Measurements from ENCODE around the gene ERGIC1. TPM values are rescaled to one million over a fixed set of nuclear protein-coding genes. Genes with fewer than 3 reads are reported as not detected.

Gene ERGIC1
- total and polyA plus RNA-seq, 10 of the 15 experiments (the other 5 are each of a cell fraction or from before 2014, with no cell fraction given) = 8.8 to 104 (median 76.3) TPM

DNA sequence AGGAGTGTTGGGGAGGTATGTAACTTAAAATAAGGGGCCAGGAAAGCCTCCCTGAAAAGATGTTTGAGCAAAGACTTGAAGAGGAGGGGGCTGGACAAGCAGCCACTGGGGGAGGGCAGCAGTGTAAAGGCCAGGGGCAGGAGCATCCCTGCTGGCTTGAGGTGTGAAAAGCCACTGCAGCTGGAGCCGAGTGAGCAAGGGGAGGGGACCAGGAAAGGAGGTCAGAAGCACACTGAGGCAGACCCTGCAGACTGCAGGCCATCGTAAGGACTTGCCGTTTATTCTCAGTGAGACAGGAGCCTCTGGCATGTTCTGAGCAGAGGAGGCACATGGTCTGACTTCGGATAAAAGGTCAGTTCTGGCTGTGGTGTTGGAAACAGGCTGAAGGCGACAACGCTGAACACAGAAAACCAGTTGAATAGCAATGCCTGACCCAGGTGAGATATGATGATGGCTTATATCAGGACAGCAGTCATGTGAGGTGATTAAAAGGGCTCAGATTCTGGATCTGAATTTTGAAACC, 10.2 kb upstream of the ERGIC1 start:
- H3K79me2 ChIP-seq (ENCODE audit: control insufficient read depth, insufficient read depth, low read length) = no peaks in the 10 kb centered on the region
- SMC1A ChIA-PET (ENCODE audit: uncharacterized antibody, unreplicated experiment) = no interaction called here
- no peaks in the 10 kb centered on the region for H4K20me1 ChIP-seq (ENCODE audit: control insufficient read depth, insufficient read depth)
- H3K27ac ChIP-seq (ENCODE audit: control insufficient read depth, insufficient read depth) = no peak overlapping the region
- 80% methylated on average over 6 of the region's 6 CpGs for whole genome bisulfite sequencing (ENCODE audit: insufficient coverage, insufficient replicate concordance, low lambda C conversion rate, missing lambda C conversion rate)
- in situ Hi-C loops (cut with MboI) (no loop called here), intact Hi-C loops (cut with micrococcal nuclease; ENCODE audit: unreplicated experiment) (no loop called here)
- no peak overlapping the region for H3K4me2 ChIP-seq (ENCODE audit: control insufficient read depth, insufficient read depth)
- BruUV-seq (replicated peaks) = no TSS peak
- FAIRE-seq (no peak), DNase-seq (ENCODE audit: low read depth, low spot score) (no peak), ATAC-seq (no peak)
- no peak for TF ChIP-seq RB1 (IDR thresholded peaks at IDR 0.05; ENCODE audit: borderline replicate concordance)
- no peaks in the 10 kb centered on the region for H3K4me1 ChIP-seq (ENCODE audit: control insufficient read depth, insufficient read depth, low read length)
- CTCF ChIA-PET = no interaction called here
- no peak overlapping the region for H2AFZ ChIP-seq (ENCODE audit: control insufficient read depth, low read depth, low read length)
- H3K9me3 ChIP-seq (replicated peaks; ENCODE audit: control insufficient read depth, insufficient read depth, low read length) = peaks cover 6% of the 10 kb centered on the region; the same call in 1 of the 3 replicates
- no peaks in the 10 kb centered on the region for H3K27me3 ChIP-seq (replicated peaks in 1 of 2; ENCODE audit: control insufficient read depth in 2 of 2, insufficient read depth in 2 of 2, low read length in 1 of 2)
- no peak overlapping the region for H3K9ac ChIP-seq (ENCODE audit: control insufficient read depth, insufficient read depth, low read length)
- RAD21 ChIA-PET (ENCODE audit: unreplicated experiment) = no interaction called here
- H3K4me3 ChIP-seq = no peak overlapping the region
- no peaks in the 10 kb centered on the region for H3K36me3 ChIP-seq (ENCODE audit: control insufficient read depth in 2 of 2, insufficient read depth in 2 of 2, low read length in 1 of 2)
- POLR2A ChIA-PET = no interaction called here

DNA sequence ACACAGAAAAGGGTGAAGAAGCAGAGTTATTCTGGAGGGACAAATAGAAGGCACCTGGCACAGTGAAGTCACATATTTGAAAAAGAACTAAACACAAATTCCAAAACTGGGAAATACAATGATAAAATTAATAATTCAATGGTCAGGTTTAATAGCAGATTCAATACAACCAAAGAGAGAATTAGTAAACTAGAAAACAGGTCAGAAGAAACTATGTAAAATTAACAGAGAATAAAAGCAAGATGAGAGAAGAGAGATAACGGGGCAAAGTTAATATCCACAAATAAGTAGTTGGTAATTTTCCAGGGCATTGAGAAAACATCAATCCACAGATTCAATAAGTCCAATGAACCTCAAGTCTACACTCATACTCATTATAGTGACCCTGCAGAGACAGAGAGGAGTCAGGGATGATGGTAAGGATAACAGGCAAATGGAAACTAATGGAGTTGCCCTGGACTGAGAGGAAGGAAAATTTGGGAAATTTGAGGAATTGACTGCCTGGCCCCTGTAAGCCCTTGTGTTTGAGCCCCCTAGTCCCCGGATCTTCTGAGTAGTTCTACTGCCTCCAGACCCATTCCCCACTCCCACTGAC, 8.3 kb upstream of the ERGIC1 start:
- RAD21 ChIA-PET (ENCODE audit: unreplicated experiment) = no interaction called here
- 0% methylated on average over 2 of the region's 2 CpGs for WGBS (ENCODE audit: insufficient coverage, insufficient replicate concordance, low lambda C conversion rate, missing lambda C conversion rate)
- TF ChIP-seq ZNF24 (IDR thresholded peaks at IDR 0.05) (no peak), CHD2 (IDR thresholded peaks at IDR 0.05; ENCODE audit: borderline replicate concordance, low read depth, low read length) (no peak), NFXL1 (IDR thresholded peaks at IDR 0.05; ENCODE audit: borderline replicate concordance) (no peak), NFIC (IDR thresholded peaks at IDR 0.05; ENCODE audit: low read depth, low read length) (no peak), FOXM1 (IDR thresholded peaks at IDR 0.05; ENCODE audit: low read depth, low read length) (no peak), EP300 (IDR thresholded peaks at IDR 0.05; ENCODE audit: borderline replicate concordance in 1 of 2, control insufficient read depth in 1 of 2, low read depth in 2 of 2, low read length in 2 of 2) (no peak), SPI1 (IDR thresholded peaks at IDR 0.05; ENCODE audit: borderline replicate concordance, insufficient read depth, low read depth, low read length) (no peak), NFYA (IDR thresholded peaks at IDR 0.05; ENCODE audit: borderline replicate concordance, low read depth, low read length) (no peak), HDAC6 (IDR thresholded peaks at IDR 0.05; ENCODE audit: unreplicated experiment) (no peak), FOXK2 (IDR thresholded peaks at IDR 0.05) (no peak)
- TF ChIP-seq, protein P1, sequence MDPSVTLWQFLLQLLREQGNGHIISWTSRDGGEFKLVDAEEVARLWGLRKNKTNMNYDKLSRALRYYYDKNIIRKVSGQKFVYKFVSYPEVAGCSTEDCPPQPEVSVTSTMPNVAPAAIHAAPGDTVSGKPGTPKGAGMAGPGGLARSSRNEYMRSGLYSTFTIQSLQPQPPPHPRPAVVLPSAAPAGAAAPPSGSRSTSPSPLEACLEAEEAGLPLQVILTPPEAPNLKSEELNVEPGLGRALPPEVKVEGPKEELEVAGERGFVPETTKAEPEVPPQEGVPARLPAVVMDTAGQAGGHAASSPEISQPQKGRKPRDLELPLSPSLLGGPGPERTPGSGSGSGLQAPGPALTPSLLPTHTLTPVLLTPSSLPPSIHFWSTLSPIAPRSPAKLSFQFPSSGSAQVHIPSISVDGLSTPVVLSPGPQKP (IDR thresholded peaks at IDR 0.05; ENCODE audit: low read depth, low read length) = no peak
- TF ChIP-seq, protein P2, sequence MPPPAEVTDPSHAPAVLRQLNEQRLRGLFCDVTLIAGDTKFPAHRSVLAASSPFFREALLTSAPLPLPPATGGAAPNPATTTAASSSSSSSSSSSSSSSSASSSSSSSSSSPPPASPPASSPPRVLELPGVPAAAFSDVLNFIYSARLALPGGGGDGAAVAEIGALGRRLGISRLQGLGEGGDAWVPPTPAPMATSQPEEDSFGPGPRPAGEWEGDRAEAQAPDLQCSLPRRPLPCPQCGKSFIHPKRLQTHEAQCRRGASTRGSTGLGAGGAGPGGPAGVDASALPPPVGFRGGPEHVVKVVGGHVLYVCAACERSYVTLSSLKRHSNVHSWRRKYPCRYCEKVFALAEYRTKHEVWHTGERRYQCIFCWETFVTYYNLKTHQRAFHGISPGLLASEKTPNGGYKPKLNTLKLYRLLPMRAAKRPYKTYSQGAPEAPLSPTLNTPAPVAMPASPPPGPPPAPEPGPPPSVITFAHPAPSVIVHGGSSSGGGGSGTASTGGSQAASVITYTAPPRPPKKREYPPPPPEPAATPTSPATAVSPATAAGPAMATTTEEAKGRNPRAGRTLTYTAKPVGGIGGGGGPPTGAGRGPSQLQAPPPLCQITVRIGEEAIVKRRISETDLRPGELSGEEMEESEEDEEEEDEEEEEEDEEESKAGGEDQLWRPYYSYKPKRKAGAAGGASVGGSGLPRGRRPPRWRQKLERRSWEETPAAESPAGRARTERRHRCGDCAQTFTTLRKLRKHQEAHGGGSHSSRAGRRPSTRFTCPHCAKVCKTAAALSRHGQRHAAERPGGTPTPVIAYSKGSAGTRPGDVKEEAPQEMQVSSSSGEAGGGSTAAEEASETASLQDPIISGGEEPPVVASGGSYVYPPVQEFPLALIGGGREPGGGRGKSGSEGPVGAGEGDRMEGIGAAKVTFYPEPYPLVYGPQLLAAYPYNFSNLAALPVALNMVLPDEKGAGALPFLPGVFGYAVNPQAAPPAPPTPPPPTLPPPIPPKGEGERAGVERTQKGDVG (CRISPR knock-in tag; IDR thresholded peaks at IDR 0.05) = no peak

More for the DNA sequence above, 8.3 kb upstream of the ERGIC1 start:
- ChIA-PET POLR2A (no interaction called here), SMC1A (ENCODE audit: uncharacterized antibody, unreplicated experiment) (no interaction called here), CTCF (no interaction called here)
- H3K36me3 ChIP-seq (ENCODE audit: control insufficient read depth in 2 of 2, insufficient read depth in 2 of 2, low read length in 1 of 2) = no peaks in the 10 kb centered on the region
- H3K9ac ChIP-seq (ENCODE audit: control insufficient read depth, insufficient read depth, low read length) = no peak overlapping the region
- H4K20me1 ChIP-seq (ENCODE audit: control insufficient read depth, insufficient read depth) = no peaks in the 10 kb centered on the region
- H3K4me3 ChIP-seq = no peak overlapping the region
- H3K79me2 ChIP-seq (ENCODE audit: control insufficient read depth, insufficient read depth, low read length) = no peaks in the 10 kb centered on the region
- H3K9me3 ChIP-seq (replicated peaks; ENCODE audit: control insufficient read depth, insufficient read depth, low read length) = peaks cover 6% of the 10 kb centered on the region; the same call in 1 of the 3 replicates
- no peak for ATAC-seq
- intact Hi-C loops (cut with micrococcal nuclease; ENCODE audit: unreplicated experiment) = no loop called here
- no peak for FAIRE-seq
- no peak overlapping the region for H3K27ac ChIP-seq (ENCODE audit: control insufficient read depth, insufficient read depth)
- H3K4me2 ChIP-seq (ENCODE audit: control insufficient read depth, insufficient read depth) = no peak overlapping the region
- H2AFZ ChIP-seq (ENCODE audit: control insufficient read depth, low read depth, low read length) = no peak overlapping the region
- no peaks in the 10 kb centered on the region for H3K4me1 ChIP-seq (ENCODE audit: control insufficient read depth, insufficient read depth, low read length)
- BruUV-seq (replicated peaks) = no TSS peak
- no peak for DNase-seq (ENCODE audit: low read depth, low spot score)
- H3K27me3 ChIP-seq (replicated peaks in 1 of 2; ENCODE audit: control insufficient read depth in 2 of 2, insufficient read depth in 2 of 2, low read length in 1 of 2) = no peaks in the 10 kb centered on the region
- in situ Hi-C loops (cut with MboI) = no loop called here
